HG03354 (cell line): ENCODE data around the gene APOBEC3H.

Source experiments
- ATAC-seq: cut with Tn5 transposase; IDR thresholded peaks from one replicate; pipeline ENCODE4 v1.9.1; 2021; ENCODE audit warnings: mild to moderate bottlenecking; ENCODE audit not compliant: unreplicated experiment, poor library complexity, severe bottlenecking

Gene APOBEC3H

DNA sequence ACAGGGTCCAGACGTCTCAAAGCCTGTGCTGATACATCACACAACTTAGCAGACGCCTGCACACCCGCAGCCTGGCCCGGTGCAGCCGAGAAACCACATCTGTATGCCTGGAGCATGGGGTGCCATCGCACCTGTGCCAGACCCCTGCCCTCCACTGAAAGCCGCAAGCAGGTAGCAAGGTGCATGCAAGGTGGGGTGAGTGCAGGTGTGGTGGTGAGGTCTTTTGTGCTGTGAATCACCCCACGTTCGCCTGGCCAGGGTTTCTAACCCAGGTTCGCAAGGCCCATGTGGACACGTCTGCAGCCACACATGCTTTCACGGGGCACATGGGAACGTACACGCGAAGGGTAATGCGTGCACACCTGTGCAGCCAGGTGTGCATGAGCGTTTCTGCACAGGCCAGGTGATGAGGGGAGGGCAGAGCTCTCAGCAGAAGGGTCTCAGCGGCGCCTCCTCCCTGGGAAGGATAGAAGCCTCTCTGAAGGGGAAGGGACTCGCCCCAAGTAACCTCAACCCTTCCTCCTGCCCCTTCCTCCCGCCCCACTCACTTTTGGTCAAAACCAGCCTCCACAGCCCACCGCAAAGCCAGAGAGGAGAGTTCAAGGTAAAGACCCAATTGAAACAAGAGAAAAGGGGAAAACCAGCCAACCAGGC is 36.0 kb downstream of the APOBEC3H start:
- no peak for ATAC-seq

- no peak for ATAC-seq
Measured at GRCh38 chr22:39133871-39134270, 36.8 kb downstream of the APOBEC3H start.

DNA sequence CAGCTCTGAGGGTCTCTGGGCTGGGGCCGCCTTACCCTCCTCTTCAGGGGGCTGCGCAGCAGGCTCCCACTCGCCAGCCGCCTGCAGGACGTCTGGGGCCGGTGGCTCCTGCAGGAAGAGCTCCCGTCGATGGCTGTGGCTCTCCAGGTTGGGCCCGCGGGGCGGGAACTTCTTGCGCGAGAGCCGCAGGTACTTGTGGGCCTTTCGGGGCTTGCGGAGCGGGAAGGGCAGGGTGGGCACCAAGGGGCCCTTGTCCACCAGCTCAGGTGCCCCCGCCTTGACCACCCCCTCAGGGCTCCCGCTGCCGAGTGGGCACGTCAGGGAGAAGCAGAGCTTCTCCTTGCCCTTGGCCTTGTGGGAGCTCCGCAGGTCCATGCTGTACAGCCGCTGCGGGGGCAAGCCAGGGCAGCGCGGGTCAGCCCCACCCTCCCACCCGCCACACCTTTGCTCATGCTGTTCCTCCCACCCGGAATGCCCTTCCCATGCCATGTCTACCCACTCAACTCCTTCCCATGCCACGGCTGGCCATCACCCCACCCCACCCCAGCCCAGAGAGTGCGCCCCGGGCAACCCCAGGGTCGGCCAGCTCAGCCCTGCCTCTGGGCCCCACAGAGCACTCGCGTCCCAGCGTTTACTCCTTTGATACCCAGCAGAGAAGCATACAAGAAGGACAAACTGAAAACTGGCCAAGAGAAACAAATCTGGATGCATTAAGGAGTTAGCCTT is 37.5 kb downstream of the APOBEC3H start:
- no peak for ATAC-seq

DNA sequence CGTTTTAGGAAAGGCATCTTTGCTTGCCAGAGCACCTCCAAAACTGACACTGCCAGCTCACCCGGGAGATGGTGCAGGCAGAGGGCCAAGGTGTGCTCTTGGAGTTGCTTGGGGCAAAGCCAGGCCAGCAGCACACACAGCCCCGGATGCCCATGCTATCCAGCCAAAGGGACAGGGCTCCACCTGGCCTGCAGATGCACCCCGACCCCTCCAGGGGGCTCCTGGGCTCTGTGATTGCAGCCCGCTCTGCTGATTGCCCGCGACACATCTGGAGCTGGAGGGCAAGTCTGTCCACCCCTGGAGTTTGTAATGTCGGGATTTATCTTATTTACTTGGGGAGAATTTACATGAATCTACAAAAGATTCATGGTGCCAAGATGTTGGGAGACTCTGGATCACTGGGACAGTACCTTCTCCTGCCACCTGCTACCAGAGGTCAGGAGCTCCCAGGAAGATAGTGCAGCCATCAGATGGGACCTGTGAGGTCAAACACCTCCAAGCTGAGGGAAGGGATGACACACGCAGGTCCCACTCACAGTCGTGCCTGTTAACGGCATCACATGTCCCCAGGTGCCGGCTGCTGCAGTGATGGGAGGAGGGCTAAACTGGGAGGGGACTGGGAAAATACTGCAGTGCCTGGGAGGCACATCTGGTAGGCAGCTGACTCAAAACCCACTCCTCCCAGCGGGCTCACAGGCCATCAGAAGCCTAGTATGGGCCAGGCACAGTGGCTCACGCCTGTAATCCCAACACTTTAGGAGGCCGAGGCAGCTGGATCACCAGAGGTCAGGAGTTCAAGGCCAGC is 38.2 kb downstream of the APOBEC3H start:
- no peak for ATAC-seq

DNA sequence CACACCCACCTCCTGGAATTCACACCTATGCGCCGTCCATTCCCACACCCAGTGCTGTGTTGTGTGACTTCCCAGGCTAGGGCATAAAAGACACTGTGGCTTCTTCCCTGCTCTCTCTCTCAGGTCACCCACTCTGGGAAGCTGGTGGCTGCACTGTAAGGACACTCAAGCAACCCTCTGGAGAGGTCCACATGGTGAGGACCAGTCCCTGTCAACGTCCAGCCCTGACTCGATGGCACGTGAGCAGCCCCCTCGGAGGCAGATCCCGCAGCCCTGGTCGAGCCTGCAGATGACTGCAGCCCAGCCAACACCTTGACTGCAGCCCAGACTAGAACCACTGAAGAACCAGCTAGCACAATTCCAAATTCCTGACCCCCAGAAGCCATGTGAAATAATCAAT is 39.3 kb downstream of the APOBEC3H start:
- ATAC-seq = no peak

- ATAC-seq = no peak
Measured at GRCh38 chr22:39138357-39138997, 41.4 kb downstream of the APOBEC3H start.

- no peak for ATAC-seq
Measured at GRCh38 chr22:39139933-39140332, 42.9 kb downstream of the APOBEC3H start.

GRCh38 chr22:39142088-39142680 is 45.1 kb downstream of the APOBEC3H start:
- ATAC-seq = no peak

DNA sequence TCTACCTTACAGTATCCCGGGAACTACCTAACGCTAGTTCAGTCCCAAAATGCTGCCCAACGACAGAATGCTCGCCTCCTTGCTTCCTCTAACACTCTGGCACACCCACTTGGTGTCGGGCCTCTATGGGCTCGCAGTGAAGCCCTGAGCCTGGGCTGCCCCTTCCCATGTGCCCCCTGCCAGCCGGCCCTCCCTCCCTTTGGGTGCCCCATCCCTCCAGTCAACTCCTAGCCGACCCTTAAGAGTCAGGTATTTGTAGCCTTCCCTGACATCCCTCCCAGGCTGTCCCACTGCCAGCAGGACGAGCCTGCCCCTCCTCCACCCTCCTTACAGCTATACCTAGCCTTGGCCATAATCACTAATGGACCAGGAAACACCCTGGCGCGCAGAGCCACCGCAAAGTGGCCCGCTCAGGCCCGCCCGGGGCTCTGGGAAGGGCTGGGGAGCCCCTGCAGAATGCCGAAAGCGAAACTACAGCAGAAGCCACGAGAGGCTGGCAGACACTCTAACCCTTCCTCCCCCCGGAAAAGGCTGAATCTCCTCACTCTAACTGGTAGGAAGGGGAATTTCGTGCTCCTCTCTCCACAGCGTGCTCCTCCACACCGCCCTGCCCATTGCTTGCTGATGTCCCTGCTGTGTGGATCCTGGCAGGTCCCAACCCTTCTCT is 47.2 kb downstream of the APOBEC3H start:
- peak; percentile 47 for ATAC-seq

- ATAC-seq = no peak
Measured at GRCh38 chr22:39146256-39147101, 49.4 kb downstream of the APOBEC3H start.

- ATAC-seq = no peak
Measured at GRCh38 chr22:39147335-39148025, 50.4 kb downstream of the APOBEC3H start.

GRCh38 chr22:39148026-39148726 is 51.1 kb downstream of the APOBEC3H start:
- ATAC-seq = no peak

DNA sequence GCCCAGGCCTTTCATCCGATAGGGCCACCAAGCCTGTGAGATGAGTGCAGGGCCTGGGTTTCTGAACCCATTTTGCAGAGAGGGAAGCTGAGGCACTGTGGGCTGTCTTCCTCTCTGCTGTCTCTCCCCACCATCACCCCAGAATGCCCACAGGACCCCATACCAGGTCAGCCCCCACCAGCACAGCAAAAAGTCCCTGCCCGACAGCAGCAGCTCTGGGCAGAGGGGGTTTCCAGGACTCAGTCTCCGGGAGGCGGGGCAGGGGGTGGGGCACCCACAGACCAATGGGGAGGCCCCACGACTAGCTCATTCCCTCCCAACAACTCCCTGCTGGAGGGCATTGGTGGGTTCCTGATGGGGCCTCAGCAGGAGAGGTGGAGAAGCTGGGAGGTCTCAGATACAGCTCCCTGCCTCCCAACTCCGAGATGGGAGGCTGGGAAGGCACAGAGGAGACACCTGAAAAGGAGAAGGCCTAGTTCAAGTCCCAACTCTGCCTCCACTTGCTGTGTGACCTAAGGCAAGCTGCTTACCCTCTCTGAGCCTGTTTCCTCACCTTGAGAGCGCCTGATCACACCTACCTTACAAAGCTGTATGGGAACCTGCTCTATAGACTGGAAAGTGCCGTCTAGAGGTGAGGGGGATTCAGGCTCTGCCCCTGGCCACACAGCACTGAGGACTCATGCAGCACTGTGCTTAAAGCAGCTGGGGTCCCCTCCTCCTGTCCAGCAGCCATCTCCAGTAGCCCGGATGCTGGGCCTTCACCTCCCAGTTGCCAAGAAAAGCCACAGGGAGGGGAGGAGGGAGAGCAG is 51.9 kb downstream of the APOBEC3H start:
- no peak for ATAC-seq

DNA sequence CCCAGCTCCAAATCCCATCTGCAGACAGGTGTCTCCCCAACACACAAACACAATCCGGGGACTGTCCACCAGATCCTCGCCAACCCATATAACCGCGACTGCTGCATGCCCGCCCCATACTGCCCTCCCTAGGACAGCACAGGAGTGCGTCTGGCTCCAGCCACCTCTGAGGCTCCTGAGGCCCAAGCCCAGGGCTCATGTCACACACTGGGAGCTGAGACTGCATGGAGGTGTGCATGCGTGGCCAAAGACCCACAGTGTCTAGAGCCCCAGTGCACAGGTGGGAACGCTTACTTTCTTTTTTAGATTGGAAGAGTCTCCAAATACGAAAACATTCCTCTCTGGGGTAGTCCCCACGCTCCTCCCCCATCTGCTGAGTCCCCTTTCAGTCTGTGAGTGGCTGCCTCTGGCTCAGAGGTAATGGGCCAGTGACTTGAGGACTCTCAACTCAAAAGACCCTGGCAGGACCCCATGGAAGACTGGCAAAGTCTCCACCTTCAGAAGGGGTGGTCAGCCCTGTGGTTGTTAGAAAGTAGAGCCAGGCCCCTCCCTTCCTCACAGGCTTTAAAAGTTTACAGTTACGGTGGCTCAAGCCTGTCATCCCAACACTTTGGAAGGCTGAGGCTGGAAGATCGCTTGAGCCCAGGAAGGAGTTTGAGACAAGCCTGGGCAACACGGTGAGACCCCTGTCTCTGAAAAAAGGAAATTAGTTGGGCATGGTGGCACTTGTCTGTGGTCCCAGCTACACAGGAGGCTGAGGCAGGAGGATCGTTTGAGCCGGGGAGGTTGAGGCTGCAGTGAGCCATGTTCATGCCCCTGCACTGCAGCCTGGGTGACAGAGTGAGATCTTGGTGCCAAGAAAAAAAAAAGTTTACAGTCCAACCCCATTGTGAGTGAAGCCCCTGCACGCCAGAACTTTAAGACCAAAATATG is 53.1 kb downstream of the APOBEC3H start:
- no peak for ATAC-seq

DNA sequence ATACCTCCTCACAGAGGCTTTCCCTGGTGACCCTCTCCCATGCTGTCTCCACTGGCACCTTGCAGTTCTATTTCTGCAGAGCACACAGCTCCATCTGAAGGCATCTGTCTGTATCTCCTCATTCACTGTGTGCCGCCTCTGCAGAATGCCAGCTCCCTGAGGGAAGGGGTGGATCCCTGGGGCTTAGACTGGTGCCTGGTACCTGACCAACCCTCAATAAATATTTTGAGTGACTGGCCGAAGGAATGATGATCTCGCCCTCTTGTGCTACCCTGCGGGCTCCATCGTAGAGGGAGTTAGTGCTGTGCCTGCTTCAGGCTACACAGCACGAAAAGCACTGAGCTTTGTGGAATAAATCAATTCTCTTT is 53.8 kb downstream of the APOBEC3H start:
- ATAC-seq = no peak
